GM23338 (cell line): ENCODE results near the gene CYP19A1. TPM values are rescaled to one million over a fixed set of nuclear protein-coding genes. Genes with fewer than 3 reads are reported as not detected.

Experiments used
- ATAC-seq: fragments of 200-7000 bp; cut with Tn5 transposase; 3 replicates; pipeline ENCODE4 v1.9.1; 2020
- DNase-seq: peaks from one replicate; pipeline ENCODE4 v3.0.0-alpha.2; 2015; ENCODE audit warnings: low spot score
- H2AFZ ChIP-seq: fragments of 200-600 bp; sonication (generic); 2 replicates; pipeline ENCODE4 v1.8.0; 2016; ENCODE audit warnings: antibody characterized with exemption, mild to moderate bottlenecking, moderate library complexity
- H3F3A ChIP-seq: fragments of 200-600 bp; sonication (generic); replicated peaks from 2 replicates; pipeline ENCODE4 v1.8.0; 2017; ENCODE audit warnings: antibody characterized with exemption, mixed run types, low read depth
- H3K27ac ChIP-seq: fragments of 200-600 bp; sonication (generic); 2 replicates; pipeline ENCODE4 v1.6.1; 2016; ENCODE audit warnings: low read depth
- H3K27me3 ChIP-seq: fragments of 200-600 bp; sonication (generic); 2 replicates; pipeline ENCODE4 v1.8.0; 2016; ENCODE audit warnings: mild to moderate bottlenecking, mixed run types, moderate library complexity; ENCODE audit not compliant: insufficient read depth
- H3K36me3 ChIP-seq: fragments of 200-600 bp; sonication (generic); 2 replicates; pipeline ENCODE4 v1.8.0; 2016; ENCODE audit warnings: mild to moderate bottlenecking; ENCODE audit not compliant: insufficient read depth
- H3K4me1 ChIP-seq: fragments of 200-600 bp; sonication (generic); 2 replicates; pipeline ENCODE4 v1.8.0; 2016; ENCODE audit warnings: mild to moderate bottlenecking, moderate library complexity; ENCODE audit not compliant: insufficient read depth
- H3K4me2 ChIP-seq: fragments of 200-600 bp; sonication (generic); 2 replicates; pipeline ENCODE4 v1.7.1; 2017; ENCODE audit warnings: mixed run types
- H3K4me3 ChIP-seq: fragments of 200-600 bp; sonication (generic); 2 replicates; pipeline ENCODE4 v1.6.1; 2016; ENCODE audit warnings: mixed run types
- H3K79me2 ChIP-seq: fragments of 200-600 bp; sonication (generic); replicated peaks from 2 replicates; pipeline ENCODE4 v1.8.0; 2017; ENCODE audit warnings: mild to moderate bottlenecking; ENCODE audit not compliant: insufficient read depth
- H3K9me2 ChIP-seq: fragments of 200-600 bp; sonication (generic); 2 replicates; pipeline ENCODE4 v1.8.0; 2017; ENCODE audit not compliant: insufficient read depth
- H4K20me1 ChIP-seq: fragments of 200-600 bp; sonication (generic); replicated peaks from 2 replicates; pipeline ENCODE4 v1.8.0; 2017; ENCODE audit warnings: mild to moderate bottlenecking; ENCODE audit not compliant: insufficient read depth
- H3K27ac Mint-ChIP-seq: 2 replicates; pipeline ENCODE4 v1.8.0; 2020; ENCODE audit warnings: inconsistent platforms, mild to moderate bottlenecking, moderate library complexity, mixed read lengths
- H3K27me3 Mint-ChIP-seq: 3 replicates; pipeline ENCODE4 v1.8.0; 2022; ENCODE audit warnings: low read depth, mild to moderate bottlenecking, moderate library complexity, mixed read lengths, inconsistent platforms; ENCODE audit not compliant: insufficient read depth, poor library complexity
- H3K36me3 Mint-ChIP-seq: 3 replicates; pipeline ENCODE4 v1.8.0; 2021; ENCODE audit warnings: low read depth, mild to moderate bottlenecking, inconsistent platforms, moderate library complexity, mixed read lengths
- H3K4me1 Mint-ChIP-seq: 3 replicates; pipeline ENCODE4 v1.8.0; 2020; ENCODE audit warnings: mild to moderate bottlenecking, inconsistent platforms, mixed read lengths
- H3K4me3 Mint-ChIP-seq: 3 replicates; pipeline ENCODE4 v1.8.0; 2021; ENCODE audit warnings: moderate library complexity, mild to moderate bottlenecking, inconsistent platforms, mixed read lengths
- H3K9me3 Mint-ChIP-seq: 3 replicates; pipeline ENCODE4 v1.8.0; 2020; ENCODE audit warnings: moderate library complexity, mild to moderate bottlenecking, inconsistent platforms, mixed read lengths
- CREB1 ChIP-seq: fragments of 250-450 bp; sonication (Bioruptor Pico); IDR thresholded peaks from 2 replicates; pipeline ENCODE4 v1.5.0; 2020; ENCODE audit warnings: low read depth, mild to moderate bottlenecking, moderate library complexity
- CTCF ChIP-seq, 2 experiments: fragments of 200-600 bp in 1 of 2; sonication (generic) in 1 of 2; conservative IDR thresholded peaks; 2 replicates each; pipeline versions ENCODE4 v1.5.1 to v1.6.1; 2016 to 2017; ENCODE audit warnings: antibody characterized with exemption in 2 of 2, low read depth in 2 of 2, mild to moderate bottlenecking in 2 of 2, moderate library complexity in 1 of 2
- ETS1 ChIP-seq: IDR thresholded peaks from 2 replicates; pipeline ENCODE4 v1.6.1; 2016; ENCODE audit warnings: antibody characterized with exemption
- EZH2 ChIP-seq: fragments of 200-600 bp; sonication (generic); IDR thresholded peaks from one replicate; pipeline ENCODE4 v1.8.0; 2017; ENCODE audit warnings: antibody characterized with exemption, mild to moderate bottlenecking, low read depth; ENCODE audit not compliant: unreplicated experiment
- EZH2phosphoT487 ChIP-seq: fragments of 200-600 bp; sonication (generic); IDR thresholded peaks from one replicate; pipeline ENCODE4 v1.8.1; 2018; ENCODE audit warnings: antibody characterized with exemption; ENCODE audit not compliant: unreplicated experiment
- JUNB ChIP-seq: IDR thresholded peaks from one replicate; pipeline ENCODE4 v1.6.1; 2016; ENCODE audit warnings: antibody characterized with exemption; ENCODE audit not compliant: unreplicated experiment
- NANOG ChIP-seq: IDR thresholded peaks from 2 replicates; pipeline ENCODE4 v1.6.1; 2016; ENCODE audit warnings: antibody characterized with exemption, borderline replicate concordance
- POLR2AphosphoS5 ChIP-seq: IDR thresholded peaks from 2 replicates; pipeline ENCODE4 v1.6.1; 2016; ENCODE audit warnings: antibody characterized with exemption, low read depth
- REST ChIP-seq: IDR thresholded peaks from one replicate; pipeline ENCODE4 v1.6.1; 2018; ENCODE audit warnings: antibody characterized with exemption; ENCODE audit not compliant: unreplicated experiment
- STAT1 ChIP-seq: IDR thresholded peaks from one replicate; pipeline ENCODE4 v1.6.1; 2016; ENCODE audit warnings: antibody characterized with exemption; ENCODE audit not compliant: unreplicated experiment
- ZNF114 ChIP-seq: fragments of 250-450 bp; sonication (Bioruptor Pico); IDR thresholded peaks from 2 replicates; pipeline ENCODE4 v1.5.0; 2020; ENCODE audit warnings: mild to moderate bottlenecking, moderate library complexity
- ZNF331 ChIP-seq: fragments of 250-450 bp; sonication (Bioruptor Pico); IDR thresholded peaks from 2 replicates; pipeline ENCODE4 v1.5.0; 2020; ENCODE audit warnings: low read depth, mild to moderate bottlenecking, moderate library complexity
- ZNF462 ChIP-seq: fragments of 250-450 bp; sonication (Bioruptor Pico); IDR thresholded peaks from 2 replicates; pipeline ENCODE4 v1.5.0; 2020; ENCODE audit warnings: mild to moderate bottlenecking, moderate library complexity
- polyA plus RNA-seq: library from polyadenylated mRNA; unstranded; fragments of >200 nt; fragmentation: Nextera tagmentation; extraction: Ambion mirVana; gene quantifications from 2 replicates; pipeline ENCODE4 v1.2.1, GENCODE V29; 2016
- total RNA-seq: library from RNA; depleted of rRNA; stranded (reverse); fragments of >200 nt; shearing (Covaris generic); gene quantifications from 2 replicates; pipeline ENCODE4 v1.2.3, GENCODE V29; 2014

The CYP19A1 gene
- total and polyA plus RNA-seq, 2 experiments from 2014 or later, result 0.42 TPM; not detected in 1

- TF ChIP-seq ZNF462 (no peak), ZNF114 (no peak), EZH2 (no peak), EZH2phosphoT487 (no peak), NANOG (no peak), JUNB (no peak), CTCF (conservative IDR thresholded peaks at IDR 0.05; ENCODE audit: low read depth in 2 of 2) (no peak)
Observed at GRCh38 chr15:51161491-51162220, 176.7 kb downstream of the CYP19A1 start (continued).

- Histone ChIP-seq H3K4me2 (no peak overlapping the region), H3F3A (no peaks in the 10 kb centered on the region), H3K9me2 (no peaks in the 10 kb centered on the region), H3K79me2 (no peaks in the 10 kb centered on the region), H2AFZ (no peak overlapping the region), H3K4me1 (peaks cover 7% of the 10 kb centered on the region), H3K27ac (no peak overlapping the region), H4K20me1 (no peaks in the 10 kb centered on the region; the same call in 1 of the 2 replicates), H3K27me3 (no peaks in the 10 kb centered on the region), H3K4me3 (no peak overlapping the region), H3K36me3 (no peaks in the 10 kb centered on the region)
- peaks cover 6% of the 10 kb centered on the region for H3K27me3 Mint-ChIP-seq
- H3K4me3 Mint-ChIP-seq, result no peak overlapping the region
- no peaks in the 10 kb centered on the region for H3K36me3 Mint-ChIP-seq
- peaks cover 12% of the 10 kb centered on the region for H3K4me1 Mint-ChIP-seq
- no peaks in the 10 kb centered on the region for H3K9me3 Mint-ChIP-seq
- DNase-seq (no peak), ATAC-seq (no peak)
- no peak overlapping the region for H3K27ac Mint-ChIP-seq
- TF ChIP-seq POLR2AphosphoS5 (no peak), EZH2phosphoT487 (no peak), STAT1 (no peak), REST (no peak), CREB1 (CRISPR knock-in tag) (no peak), ETS1 (no peak), ZNF331 (CRISPR knock-in tag) (no peak)
Observed at GRCh38 chr15:51160484-51160883, 177.9 kb downstream of the CYP19A1 start.
